Measurements from ENCODE around the gene GP1BB.
"Not testable (repeated sequence)": the region's sequence is repeated elsewhere in the genome, so short reads cannot be mapped to it uniquely, and the experiment has no call there.

GP1BB gene

GRCh38 chr22:19693581-19693980 lies 29.8 kb upstream of the GP1BB start:
- DNase-seq (ENCODE audit: insufficient read length, low spot score) (no peak), FAIRE-seq (no peak)

- FAIRE-seq (no peak), DNase-seq (ENCODE audit: insufficient read length, low spot score) (no peak)
Measured at GRCh38 chr22:19693981-19694670, 29.2 kb upstream of the GP1BB start.

- DNase-seq (ENCODE audit: insufficient read length, low spot score) = no peak
- no peak for FAIRE-seq
Measured at GRCh38 chr22:19694696-19695095, 28.6 kb upstream of the GP1BB start.

- FAIRE-seq = no peak
- no peak for DNase-seq (ENCODE audit: insufficient read length, low spot score)
Measured at GRCh38 chr22:19696504-19697276, 26.6 kb upstream of the GP1BB start.

GRCh38 chr22:19697871-19698270 lies 25.5 kb upstream of the GP1BB start:
- not testable (repeated sequence) for DNase-seq (ENCODE audit: insufficient read length, low spot score); FAIRE-seq

- DNase-seq (ENCODE audit: insufficient read length, low spot score) = no peak
- no peak for FAIRE-seq
Measured at GRCh38 chr22:19700790-19701419, 22.4 kb upstream of the GP1BB start.

- FAIRE-seq (no peak), DNase-seq (ENCODE audit: insufficient read length, low spot score) (no peak)
Measured at GRCh38 chr22:19701420-19702145, 21.8 kb upstream of the GP1BB start.

- FAIRE-seq (no peak), DNase-seq (ENCODE audit: insufficient read length, low spot score) (no peak)
Measured at GRCh38 chr22:19703869-19704268, 19.5 kb upstream of the GP1BB start.

- no peak for DNase-seq (ENCODE audit: insufficient read length, low spot score)
- FAIRE-seq = no peak
Measured at GRCh38 chr22:19704355-19705015, 18.9 kb upstream of the GP1BB start.

- FAIRE-seq = no peak
- no peak for DNase-seq (ENCODE audit: insufficient read length, low spot score)
Measured at GRCh38 chr22:19705181-19705934, 18.0 kb upstream of the GP1BB start.

GRCh38 chr22:19706661-19707151 lies 16.6 kb upstream of the GP1BB start:
- no peak for FAIRE-seq
- no peak for DNase-seq (ENCODE audit: insufficient read length, low spot score)

- DNase-seq (ENCODE audit: insufficient read length, low spot score) (no peak), FAIRE-seq (no peak)
Measured at GRCh38 chr22:19707347-19708290, 15.7 kb upstream of the GP1BB start.

- FAIRE-seq = no peak
- DNase-seq (ENCODE audit: insufficient read length, low spot score) = no peak
Measured at GRCh38 chr22:19708321-19709011, 14.9 kb upstream of the GP1BB start.

- DNase-seq (ENCODE audit: insufficient read length, low spot score) = no peak
- no peak for FAIRE-seq
Measured at GRCh38 chr22:19709063-19709769, 14.1 kb upstream of the GP1BB start.

- DNase-seq (ENCODE audit: insufficient read length, low spot score) = no peak
- FAIRE-seq = no peak
Measured at GRCh38 chr22:19710020-19710768, 13.1 kb upstream of the GP1BB start.

- DNase-seq (ENCODE audit: insufficient read length, low spot score) = no peak
- no peak for FAIRE-seq
Measured at GRCh38 chr22:19710769-19711106, 12.6 kb upstream of the GP1BB start.

- DNase-seq (ENCODE audit: insufficient read length, low spot score) (no peak), FAIRE-seq (no peak)
Measured at GRCh38 chr22:19713245-19713644, 10.1 kb upstream of the GP1BB start.
